ENCODE results near the gene FCN2. TPM values are rescaled to one million over a fixed set of nuclear protein-coding genes. Genes with fewer than 3 reads are reported as not detected.

Gene FCN2
- total RNA-seq, 1 experiment from 2014 or later, result not detected

DNA sequence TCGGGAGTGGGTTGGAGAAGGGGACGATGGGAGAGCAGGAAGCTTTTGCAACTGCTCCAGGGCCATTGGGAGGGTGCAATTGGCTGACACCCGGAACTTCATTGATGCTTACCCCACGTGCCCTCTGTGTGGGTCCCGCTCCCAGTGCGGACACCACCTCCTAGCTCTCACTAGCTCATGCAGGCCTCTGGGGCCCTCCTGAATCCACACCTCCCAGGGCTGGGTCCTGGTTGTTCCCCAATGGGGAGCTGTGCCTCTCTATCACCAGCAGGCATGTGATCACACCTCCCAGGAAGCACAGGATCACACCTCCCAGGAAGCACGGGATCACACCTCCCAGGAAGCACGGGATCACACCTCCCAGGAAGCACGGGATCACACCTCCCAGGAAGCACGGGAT lies 32.1 kb upstream of the FCN2 start:
- H3K27me3 ChIP-seq (ENCODE audit: insufficient read depth, low read length), result peaks cover 32% of the 10 kb centered on the region
- no TSS peak for BruUV-seq (replicated peaks)
- TF ChIP-seq FOSL1 (IDR thresholded peaks at IDR 0.05; ENCODE audit: low read depth) (no peak), TCF7L2 (IDR thresholded peaks at IDR 0.05; ENCODE audit: borderline replicate concordance, extremely low read depth, insufficient read depth, insufficient read length) (no peak), CEBPB (IDR thresholded peaks at IDR 0.05; ENCODE audit: low read depth) (no peak), YY1 (IDR thresholded peaks at IDR 0.05; ENCODE audit: extremely low read depth, insufficient replicate concordance, low read depth, low read length) (no peak), ZFX (IDR thresholded peaks at IDR 0.05) (no peak), POLR2A (IDR thresholded peaks at IDR 0.05; ENCODE audit: borderline replicate concordance, extremely low read depth, insufficient read depth, insufficient read length) (no peak), ELF1 (IDR thresholded peaks at IDR 0.05; ENCODE audit: borderline replicate concordance, low read depth) (no peak), ZNF274 (IDR thresholded peaks at IDR 0.05; ENCODE audit: low read depth, low read length) (no peak), SRF (IDR thresholded peaks at IDR 0.05; ENCODE audit: low read depth) (no peak), JUND (IDR thresholded peaks at IDR 0.05) (no peak), POLR2AphosphoS5 (IDR thresholded peaks at IDR 0.05; ENCODE audit: low read depth, low read length) (no peak), EZH2 (IDR thresholded peaks at IDR 0.05) (no peak)
- TF ChIP-seq, protein P1, sequence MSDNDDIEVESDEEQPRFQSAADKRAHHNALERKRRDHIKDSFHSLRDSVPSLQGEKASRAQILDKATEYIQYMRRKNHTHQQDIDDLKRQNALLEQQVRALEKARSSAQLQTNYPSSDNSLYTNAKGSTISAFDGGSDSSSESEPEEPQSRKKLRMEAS (IDR thresholded peaks at IDR 0.05), result no peak
- TF ChIP-seq, protein P2, sequence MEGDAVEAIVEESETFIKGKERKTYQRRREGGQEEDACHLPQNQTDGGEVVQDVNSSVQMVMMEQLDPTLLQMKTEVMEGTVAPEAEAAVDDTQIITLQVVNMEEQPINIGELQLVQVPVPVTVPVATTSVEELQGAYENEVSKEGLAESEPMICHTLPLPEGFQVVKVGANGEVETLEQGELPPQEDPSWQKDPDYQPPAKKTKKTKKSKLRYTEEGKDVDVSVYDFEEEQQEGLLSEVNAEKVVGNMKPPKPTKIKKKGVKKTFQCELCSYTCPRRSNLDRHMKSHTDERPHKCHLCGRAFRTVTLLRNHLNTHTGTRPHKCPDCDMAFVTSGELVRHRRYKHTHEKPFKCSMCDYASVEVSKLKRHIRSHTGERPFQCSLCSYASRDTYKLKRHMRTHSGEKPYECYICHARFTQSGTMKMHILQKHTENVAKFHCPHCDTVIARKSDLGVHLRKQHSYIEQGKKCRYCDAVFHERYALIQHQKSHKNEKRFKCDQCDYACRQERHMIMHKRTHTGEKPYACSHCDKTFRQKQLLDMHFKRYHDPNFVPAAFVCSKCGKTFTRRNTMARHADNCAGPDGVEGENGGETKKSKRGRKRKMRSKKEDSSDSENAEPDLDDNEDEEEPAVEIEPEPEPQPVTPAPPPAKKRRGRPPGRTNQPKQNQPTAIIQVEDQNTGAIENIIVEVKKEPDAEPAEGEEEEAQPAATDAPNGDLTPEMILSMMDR (IDR thresholded peaks at IDR 0.05 in 2 of 3, conservative IDR thresholded peaks at IDR 0.05 in 1 of 3; ENCODE audit: borderline replicate concordance in 1 of 3, insufficient read depth in 1 of 3, low read depth in 2 of 3, low read length in 2 of 3), result no peak
- TF ChIP-seq, protein P3, sequence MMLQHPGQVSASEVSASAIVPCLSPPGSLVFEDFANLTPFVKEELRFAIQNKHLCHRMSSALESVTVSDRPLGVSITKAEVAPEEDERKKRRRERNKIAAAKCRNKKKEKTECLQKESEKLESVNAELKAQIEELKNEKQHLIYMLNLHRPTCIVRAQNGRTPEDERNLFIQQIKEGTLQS (IDR thresholded peaks at IDR 0.05), result no peak
- TF ChIP-seq, protein P4, sequence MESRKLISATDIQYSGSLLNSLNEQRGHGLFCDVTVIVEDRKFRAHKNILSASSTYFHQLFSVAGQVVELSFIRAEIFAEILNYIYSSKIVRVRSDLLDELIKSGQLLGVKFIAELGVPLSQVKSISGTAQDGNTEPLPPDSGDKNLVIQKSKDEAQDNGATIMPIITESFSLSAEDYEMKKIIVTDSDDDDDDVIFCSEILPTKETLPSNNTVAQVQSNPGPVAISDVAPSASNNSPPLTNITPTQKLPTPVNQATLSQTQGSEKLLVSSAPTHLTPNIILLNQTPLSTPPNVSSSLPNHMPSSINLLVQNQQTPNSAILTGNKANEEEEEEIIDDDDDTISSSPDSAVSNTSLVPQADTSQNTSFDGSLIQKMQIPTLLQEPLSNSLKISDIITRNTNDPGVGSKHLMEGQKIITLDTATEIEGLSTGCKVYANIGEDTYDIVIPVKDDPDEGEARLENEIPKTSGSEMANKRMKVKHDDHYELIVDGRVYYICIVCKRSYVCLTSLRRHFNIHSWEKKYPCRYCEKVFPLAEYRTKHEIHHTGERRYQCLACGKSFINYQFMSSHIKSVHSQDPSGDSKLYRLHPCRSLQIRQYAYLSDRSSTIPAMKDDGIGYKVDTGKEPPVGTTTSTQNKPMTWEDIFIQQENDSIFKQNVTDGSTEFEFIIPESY (IDR thresholded peaks at IDR 0.05; ENCODE audit: extremely low read depth, insufficient replicate concordance, low read length), result no peak
- no peaks in the 10 kb centered on the region for H3K79me2 ChIP-seq (ENCODE audit: insufficient read depth, low read length)
- H3K36me3 ChIP-seq (ENCODE audit: control insufficient read depth in 1 of 2, insufficient read depth in 2 of 2, low read length in 2 of 2), result no peaks in the 10 kb centered on the region
- H3K9ac ChIP-seq (ENCODE audit: low read length), result no peak overlapping the region
- no peak overlapping the region for H3K4me3 ChIP-seq (replicated peaks in 1 of 2; ENCODE audit: low read depth in 1 of 2, low read length in 2 of 2)
- ChIA-PET RAD21 (ENCODE audit: low non-redundant PET in 1 of 2, low total read pairs in 2 of 2, uncharacterized antibody in 2 of 2, unreplicated experiment in 2 of 2) (no interaction called here), POLR2A (no interaction called here), CTCF (no interaction called here)
- no peak for DNase-seq (ENCODE audit: low read depth, low spot score)
- no peak overlapping the region for H2AFZ ChIP-seq (ENCODE audit: low read depth, low read length, poor library complexity, severe bottlenecking)
- H3K9me3 ChIP-seq (ENCODE audit: control insufficient read depth in 1 of 2, insufficient read depth in 1 of 2, low read depth in 1 of 2, low read length in 2 of 2), result peaks cover 0 to 3% of the 10 kb centered on the region in 2 experiments; a peak in 1 of 4 replicates
- H3K4me2 ChIP-seq (ENCODE audit: low read length), result no peak overlapping the region
- ATAC-seq, result no peak
- H3K27ac ChIP-seq (ENCODE audit: low read depth, low read length), result no peak overlapping the region
- no peaks in the 10 kb centered on the region for H4K20me1 ChIP-seq (ENCODE audit: insufficient read depth)
- H3K9me2 ChIP-seq (ENCODE audit: insufficient read depth), result no peaks in the 10 kb centered on the region
- H3K4me1 ChIP-seq (ENCODE audit: control insufficient read depth in 1 of 2, insufficient read depth in 2 of 2, low read length in 2 of 2), result no peaks in the 10 kb centered on the region
- intact Hi-C loops (cut with micrococcal nuclease), result no loop called here
